Activated T-helper 2 cell treated with anti-CD3 and anti-CD28 coated beads, Interferon-gamma antibody, Interleukin-2, Interleukin-4, amounts not matched to agents 10 μg/mL and 5 μg/mL and 100 μg/mL, durations not matched to agents 14 hours and 24 hours and 36 hours (primary cell): ENCODE data around the gene P2RX4. TPM values are rescaled to one million over a fixed set of nuclear protein-coding genes. Genes with fewer than 3 reads are reported as not detected.
"Not testable (repeated sequence)": the region's sequence is repeated elsewhere in the genome, so short reads cannot be mapped to it uniquely, and the experiment has no call there.

Experiments used
- DNase-seq: peaks from one replicate; pipeline ENCODE4 v3.0.0; 2021; ENCODE audit warnings: low spot score
- H3K27ac Mint-ChIP-seq: one replicate; pipeline ENCODE4 v1.8.0; 2021; ENCODE audit warnings: mixed read lengths
- H3K27me3 Mint-ChIP-seq: one replicate; pipeline ENCODE4 v1.8.0; 2021; ENCODE audit warnings: low read depth, mixed read lengths
- H3K36me3 Mint-ChIP-seq: one replicate; pipeline ENCODE4 v1.8.0; 2021; ENCODE audit warnings: low read depth, mixed read lengths
- H3K4me1 Mint-ChIP-seq: one replicate; pipeline ENCODE4 v1.8.0; 2021; ENCODE audit warnings: low read depth, mixed read lengths
- H3K4me3 Mint-ChIP-seq: one replicate; pipeline ENCODE4 v1.8.0; 2021; ENCODE audit warnings: low read depth, mild to moderate bottlenecking, moderate library complexity, mixed read lengths
- H3K9me3 Mint-ChIP-seq: one replicate; pipeline ENCODE4 v1.8.0; 2021; ENCODE audit warnings: mixed read lengths
- intact Hi-C: fragments of 100-400 bp; cut with micrococcal nuclease; formaldehyde crosslinking; loops from one replicate; pipeline ENCODE4 v1.15.1; 2023
- total RNA-seq: library from RNA; stranded (reverse); gene quantifications from 2 replicates; pipeline ENCODE4 v1.2.3, GENCODE V29; 2022

Gene P2RX4
- total RNA-seq, 1 donor from 2014 or later, result 25.2 TPM

- DNase-seq, result no peak
- peak overlapping the region; percentile 76 for H3K27ac Mint-ChIP-seq
- H3K36me3 Mint-ChIP-seq, result peaks cover 46% of the 10 kb centered on the region
- H3K4me3 Mint-ChIP-seq, result peak overlapping the region; percentile 51
- H3K4me1 Mint-ChIP-seq, result peaks cover 32% of the 10 kb centered on the region
- H3K9me3 Mint-ChIP-seq, result no peaks in the 10 kb centered on the region
- H3K27me3 Mint-ChIP-seq, result no peaks in the 10 kb centered on the region
- intact Hi-C loops, result no loop called here
These were observed 31.4 kb downstream of the P2RX4 start for GRCh38 chr12:121241156-121241970.

GRCh38 chr12:121245031-121245430 is 35.1 kb downstream of the P2RX4 start:
- intact Hi-C loops, result no loop called here
- H3K27me3 Mint-ChIP-seq, result no peaks in the 10 kb centered on the region
- H3K4me1 Mint-ChIP-seq, result peaks cover 16% of the 10 kb centered on the region
- peaks cover 48% of the 10 kb centered on the region for H3K36me3 Mint-ChIP-seq
- no peak for DNase-seq
- H3K9me3 Mint-ChIP-seq, result no peaks in the 10 kb centered on the region
- H3K27ac Mint-ChIP-seq, result no peak overlapping the region
- no peak overlapping the region for H3K4me3 Mint-ChIP-seq

GRCh38 chr12:121245951-121246350 is 36.0 kb downstream of the P2RX4 start:
- Mint-ChIP-seq H3K4me1 (peaks cover 8% of the 10 kb centered on the region), H3K9me3 (no peaks in the 10 kb centered on the region), H3K4me3 (no peak overlapping the region), H3K36me3 (peaks cover 48% of the 10 kb centered on the region), H3K27ac (no peak overlapping the region), H3K27me3 (no peaks in the 10 kb centered on the region)
- no peak for DNase-seq
- intact Hi-C loops, result no loop called here

GRCh38 chr12:121246893-121247557 is 37.1 kb downstream of the P2RX4 start:
- no peaks in the 10 kb centered on the region for H3K27me3 Mint-ChIP-seq
- no peaks in the 10 kb centered on the region for H3K4me1 Mint-ChIP-seq
- intact Hi-C loops, result no loop called here

GRCh38 chr12:121248622-121249021 is 38.7 kb downstream of the P2RX4 start:
- no peak overlapping the region for H3K27ac Mint-ChIP-seq
- no peak overlapping the region for H3K4me3 Mint-ChIP-seq
- H3K27me3 Mint-ChIP-seq, result no peaks in the 10 kb centered on the region
- no peaks in the 10 kb centered on the region for H3K9me3 Mint-ChIP-seq
- no peak for DNase-seq
- H3K4me1 Mint-ChIP-seq, result no peaks in the 10 kb centered on the region
- intact Hi-C loops, result no loop called here
- peaks cover 55% of the 10 kb centered on the region for H3K36me3 Mint-ChIP-seq

More at GRCh38 chr12:121246893-121247557, 37.1 kb downstream of the P2RX4 start:
- DNase-seq, result no peak
- H3K36me3 Mint-ChIP-seq, result peaks cover 45% of the 10 kb centered on the region
- peak overlapping the region; percentile 18 for H3K27ac Mint-ChIP-seq
- H3K9me3 Mint-ChIP-seq, result no peaks in the 10 kb centered on the region
- H3K4me3 Mint-ChIP-seq, result no peak overlapping the region

- H3K27me3 Mint-ChIP-seq, result no peaks in the 10 kb centered on the region
- intact Hi-C loops, result no loop called here
- H3K36me3 Mint-ChIP-seq, result peaks cover 67% of the 10 kb centered on the region
- no peak overlapping the region for H3K27ac Mint-ChIP-seq
- DNase-seq, result no peak
- H3K4me1 Mint-ChIP-seq, result peaks cover 3% of the 10 kb centered on the region
- H3K4me3 Mint-ChIP-seq, result no peak overlapping the region
- no peaks in the 10 kb centered on the region for H3K9me3 Mint-ChIP-seq
These were observed 40.4 kb downstream of the P2RX4 start for GRCh38 chr12:121250359-121250758.

GRCh38 chr12:121251838-121252237 is 41.9 kb downstream of the P2RX4 start:
- Mint-ChIP-seq H3K4me3 (no peak overlapping the region), H3K27ac (no peak overlapping the region), H3K27me3 (no peaks in the 10 kb centered on the region), H3K36me3 (peaks cover 76% of the 10 kb centered on the region), H3K9me3 (no peaks in the 10 kb centered on the region), H3K4me1 (peaks cover 3% of the 10 kb centered on the region)
- DNase-seq, result no peak
- intact Hi-C loops, result no loop called here

- DNase-seq, result no peak
- intact Hi-C loops, result no loop called here
- Mint-ChIP-seq H3K36me3 (peaks cover 78% of the 10 kb centered on the region), H3K27me3 (no peaks in the 10 kb centered on the region), H3K4me3 (no peak overlapping the region), H3K4me1 (peaks cover 3% of the 10 kb centered on the region), H3K9me3 (no peaks in the 10 kb centered on the region), H3K27ac (peak overlapping the region; percentile 49)
These were observed 42.9 kb downstream of the P2RX4 start for GRCh38 chr12:121252712-121253345.

DNA sequence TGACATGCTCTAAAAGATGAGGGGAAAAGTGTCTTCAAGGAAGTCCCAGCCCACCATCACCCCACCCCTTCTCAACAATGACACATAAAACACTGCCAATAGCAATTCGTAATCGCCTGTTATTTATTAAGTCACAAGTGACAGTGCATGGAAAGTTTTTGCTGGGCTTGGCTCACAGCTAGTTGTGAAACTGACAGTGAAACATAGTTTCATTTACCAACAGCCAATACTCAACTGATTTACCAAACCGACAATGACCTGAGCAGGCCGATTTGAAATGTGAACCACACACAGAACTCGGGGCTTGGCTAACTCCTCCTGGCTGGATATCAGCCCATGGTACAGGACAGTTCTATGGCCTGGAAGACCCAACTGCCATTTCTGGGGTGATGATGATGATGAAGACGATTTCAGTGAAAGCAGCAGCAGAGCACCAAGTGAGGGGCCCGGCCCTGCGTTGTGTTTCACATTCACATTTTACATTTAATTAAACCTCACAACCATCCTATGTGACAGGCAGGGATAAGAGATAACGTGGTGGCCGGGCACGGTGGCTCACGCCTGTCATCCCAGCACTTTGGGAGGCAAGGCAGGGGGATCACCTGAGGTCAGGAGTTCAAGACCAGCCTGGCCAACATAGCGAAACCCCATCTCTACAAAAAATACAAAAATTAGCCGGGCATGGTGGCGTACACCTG is 43.9 kb downstream of the P2RX4 start:
- intact Hi-C loops, result no loop called here
- Mint-ChIP-seq H3K27ac (no peak overlapping the region), H3K9me3 (no peaks in the 10 kb centered on the region), H3K36me3 (peaks cover 78% of the 10 kb centered on the region), H3K4me1 (peaks cover 3% of the 10 kb centered on the region), H3K4me3 (no peak overlapping the region), H3K27me3 (no peaks in the 10 kb centered on the region)
- no peak for DNase-seq

- Mint-ChIP-seq H3K27ac (no peak overlapping the region), H3K27me3 (no peaks in the 10 kb centered on the region), H3K9me3 (no peaks in the 10 kb centered on the region), H3K36me3 (peaks cover 81% of the 10 kb centered on the region), H3K4me1 (peaks cover 3% of the 10 kb centered on the region), H3K4me3 (no peak overlapping the region)
- intact Hi-C loops, result no loop called here
- no peak for DNase-seq
These were observed 45.5 kb downstream of the P2RX4 start for GRCh38 chr12:121255433-121255832.

DNA sequence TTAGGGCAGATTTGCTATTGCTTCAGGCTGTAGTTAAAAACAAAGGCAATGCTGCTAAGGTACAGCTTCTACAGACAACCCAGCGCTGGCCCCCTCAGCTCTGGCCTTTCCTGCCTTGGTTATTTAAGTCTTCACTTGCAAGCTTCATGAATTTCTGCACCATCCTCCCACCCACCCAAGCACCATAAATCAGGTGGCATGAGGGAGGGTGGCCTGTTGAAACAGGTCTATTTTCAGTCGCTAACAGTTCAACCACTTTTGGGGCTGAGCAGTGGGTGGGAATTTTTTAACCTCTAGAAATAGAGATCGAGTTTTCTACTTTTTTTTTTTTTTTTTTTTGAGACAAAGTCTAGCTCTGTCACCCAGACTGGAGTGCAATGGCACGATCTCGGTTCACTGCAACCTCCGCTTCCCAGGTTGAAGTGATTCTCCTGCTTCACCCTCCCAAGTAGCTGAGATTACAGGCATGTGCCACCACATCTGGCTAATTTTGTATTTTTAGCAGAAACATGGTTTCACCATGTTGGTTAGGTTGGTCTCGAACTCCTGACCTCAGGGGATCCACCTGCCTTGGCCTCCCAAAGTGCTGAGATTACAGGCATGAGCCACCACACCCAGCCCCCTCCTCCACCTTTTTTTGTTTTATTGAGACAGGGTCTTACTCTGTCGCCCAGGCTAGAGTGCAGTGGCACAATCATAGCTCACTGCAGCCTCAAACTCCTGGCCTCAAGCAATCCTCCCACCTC is 47.9 kb downstream of the P2RX4 start:
- intact Hi-C loops, H3K27ac Mint-ChIP-seq, H3K27me3 Mint-ChIP-seq, H3K4me3 Mint-ChIP-seq, DNase-seq, H3K4me1 Mint-ChIP-seq, H3K9me3 Mint-ChIP-seq: not testable (repeated sequence)
- H3K36me3 Mint-ChIP-seq, result peaks cover 73% of the 10 kb centered on the region

GRCh38 chr12:121259074-121259473 is 49.1 kb downstream of the P2RX4 start:
- Mint-ChIP-seq H3K27ac (no peak overlapping the region), H3K4me1 (no peaks in the 10 kb centered on the region), H3K4me3 (no peak overlapping the region), H3K36me3 (peaks cover 65% of the 10 kb centered on the region), H3K27me3 (no peaks in the 10 kb centered on the region), H3K9me3 (no peaks in the 10 kb centered on the region)
- intact Hi-C loops, result no loop called here
- DNase-seq, result no peak
